Measurements from ENCODE around the gene EVX2.

EVX2 gene

DNA sequence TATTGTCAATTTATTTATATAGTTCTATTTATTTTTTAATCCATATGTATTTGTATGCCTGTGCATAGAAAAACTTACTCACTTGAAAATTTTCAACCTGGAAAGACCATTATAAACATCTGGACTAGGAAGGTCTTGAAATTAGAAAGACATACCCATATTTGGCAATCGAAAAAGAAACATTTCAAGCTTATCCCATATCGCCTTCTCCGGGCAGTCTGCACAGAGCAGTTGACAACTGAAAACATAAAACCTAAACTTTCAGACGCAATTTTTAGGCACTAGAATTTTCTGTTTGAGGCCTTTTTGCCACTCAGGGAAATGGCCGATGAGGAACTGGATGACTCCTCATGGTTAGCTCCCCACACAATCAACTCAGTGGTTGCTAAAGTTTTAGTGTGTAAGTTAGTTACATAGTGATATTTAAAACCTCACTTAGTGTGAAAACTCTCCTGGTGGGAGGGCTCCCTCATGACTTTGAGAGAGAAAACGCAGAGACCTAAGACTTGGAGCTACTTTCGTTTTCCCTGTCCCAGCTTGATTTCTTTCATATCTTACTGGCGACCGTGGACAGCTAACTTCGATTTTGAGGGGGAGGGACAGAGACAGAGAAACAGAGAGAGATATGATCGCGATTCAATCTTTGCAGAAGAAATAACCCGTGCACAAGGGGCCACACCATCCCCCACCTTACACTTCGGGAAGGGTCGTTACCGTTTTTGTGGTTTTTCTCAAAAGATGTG is 12.7 kb upstream of the EVX2 start:
- DNase-seq (ENCODE audit: low spot score), result no peak

DNA sequence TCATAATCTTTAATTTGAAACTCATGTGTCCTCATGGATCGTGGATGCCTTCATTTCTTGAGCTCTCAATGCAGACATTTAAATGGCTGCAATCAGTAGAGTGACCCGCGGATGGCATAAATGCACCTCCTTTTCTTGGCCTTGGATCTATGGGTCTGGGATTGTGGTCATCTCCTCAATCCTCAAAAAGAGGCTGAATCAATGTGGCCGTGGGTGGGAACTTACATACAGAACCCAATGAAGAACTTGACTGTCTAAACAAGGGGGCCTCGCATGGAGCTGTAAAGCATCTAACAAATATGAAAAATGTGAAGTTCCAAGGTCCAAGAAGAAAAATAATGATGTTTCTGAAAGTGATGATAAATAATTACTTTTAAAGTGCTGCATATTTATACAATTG is 11.7 kb upstream of the EVX2 start:
- DNase-seq (ENCODE audit: low spot score), result no peak

DNA sequence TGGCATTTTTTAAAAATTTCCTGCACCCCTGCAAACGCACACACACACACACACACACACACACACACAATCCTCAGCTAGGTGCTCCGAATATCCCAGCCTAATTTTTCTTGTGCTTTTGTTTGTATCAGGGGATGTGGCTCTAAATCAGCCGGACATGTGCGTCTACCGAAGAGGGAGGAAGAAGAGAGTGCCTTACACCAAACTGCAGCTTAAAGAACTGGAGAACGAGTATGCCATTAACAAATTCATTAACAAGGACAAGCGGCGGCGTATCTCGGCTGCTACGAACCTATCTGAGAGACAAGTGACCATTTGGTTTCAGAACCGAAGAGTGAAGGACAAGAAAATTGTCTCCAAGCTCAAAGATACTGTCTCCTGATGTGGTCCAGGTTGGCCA is 10.6 kb upstream of the EVX2 start:
- no peak for DNase-seq (ENCODE audit: low spot score)

DNA sequence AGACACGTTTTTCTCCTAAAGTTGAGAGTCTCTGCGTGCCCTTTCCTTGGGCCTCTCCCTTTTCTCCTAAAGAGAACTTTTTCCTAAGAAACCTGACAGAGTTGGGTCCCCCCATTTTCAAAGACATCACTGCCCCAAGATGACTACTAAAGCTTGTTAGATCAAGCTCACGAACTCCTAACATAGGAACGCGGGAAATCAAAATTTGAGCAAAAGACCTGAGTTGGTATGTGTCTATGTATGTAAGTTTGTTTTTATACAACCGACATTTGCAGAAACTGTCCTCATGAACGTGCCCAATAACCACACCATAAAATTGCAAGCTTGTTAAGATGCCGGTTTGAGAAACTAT is 10.1 kb upstream of the EVX2 start:
- no peak for DNase-seq (ENCODE audit: low spot score)

DNA sequence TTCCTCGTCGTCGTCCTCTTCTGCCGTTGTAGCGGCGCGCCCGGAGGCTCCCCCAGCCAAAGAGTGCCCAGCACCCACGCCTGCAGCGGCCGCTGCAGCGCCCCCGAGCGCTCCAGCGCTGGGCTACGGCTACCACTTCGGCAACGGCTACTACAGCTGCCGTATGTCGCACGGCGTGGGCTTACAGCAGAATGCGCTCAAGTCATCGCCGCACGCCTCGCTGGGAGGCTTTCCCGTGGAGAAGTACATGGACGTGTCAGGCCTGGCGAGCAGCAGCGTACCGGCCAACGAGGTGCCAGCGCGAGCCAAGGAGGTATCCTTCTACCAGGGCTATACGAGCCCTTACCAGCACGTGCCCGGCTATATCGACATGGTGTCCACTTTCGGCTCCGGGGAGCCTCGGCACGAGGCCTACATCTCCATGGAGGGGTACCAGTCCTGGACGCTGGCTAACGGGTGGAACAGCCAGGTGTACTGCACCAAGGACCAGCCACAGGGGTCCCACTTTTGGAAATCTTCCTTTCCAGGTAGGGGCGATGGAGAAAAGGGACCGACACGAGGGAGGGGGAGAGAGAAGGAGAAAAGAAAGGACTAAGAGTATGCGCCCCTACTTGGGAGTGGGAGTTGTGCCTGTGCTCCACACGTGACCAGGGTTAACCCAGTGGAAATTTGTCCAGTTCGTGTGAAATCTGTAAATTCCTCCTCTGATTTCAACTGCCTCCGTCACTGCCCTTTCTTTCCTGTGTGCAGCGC is 9.6 kb upstream of the EVX2 start:
- no peak for DNase-seq (ENCODE audit: low spot score)

DNA sequence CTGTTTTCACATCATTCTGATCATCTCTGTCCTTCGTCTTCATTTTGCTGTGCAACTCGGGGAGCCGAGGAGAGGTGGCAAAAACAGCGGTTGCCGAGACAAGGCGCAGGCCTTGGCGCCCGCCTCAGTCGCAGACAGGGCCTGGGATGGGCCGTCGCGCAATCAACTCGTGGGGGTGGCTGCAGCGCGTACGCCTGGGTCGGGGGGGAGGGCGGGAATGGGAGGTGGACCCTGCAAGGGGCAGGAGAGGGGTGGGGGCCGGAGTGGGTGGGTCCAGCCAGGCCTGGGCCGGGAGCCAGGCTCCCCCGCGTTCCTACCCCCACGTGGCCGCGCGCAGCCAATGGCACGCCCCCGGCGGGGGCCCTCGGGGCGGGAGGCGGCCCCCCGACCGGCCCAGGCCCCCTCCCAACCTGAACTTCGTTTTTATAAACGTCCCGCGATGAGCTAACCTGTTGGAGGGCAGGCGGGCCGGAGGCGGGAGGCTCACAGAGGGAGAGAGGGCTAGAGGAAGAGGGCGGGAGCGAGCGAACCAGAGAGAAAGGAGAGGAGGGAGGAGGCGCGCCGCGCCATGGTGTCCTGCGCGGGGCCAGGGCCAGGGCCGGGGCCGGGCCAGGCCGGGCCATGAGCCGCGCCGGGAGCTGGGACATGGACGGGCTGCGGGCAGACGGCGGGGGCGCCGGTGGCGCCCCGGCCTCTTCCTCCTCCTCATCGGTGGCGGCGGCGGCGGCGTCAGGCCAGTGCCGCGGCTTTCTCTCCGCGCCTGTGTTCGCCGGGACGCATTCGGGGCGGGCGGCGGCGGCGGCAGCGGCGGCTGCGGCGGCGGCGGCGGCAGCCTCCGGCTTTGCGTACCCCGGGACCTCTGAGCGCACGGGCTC is 8.7 kb upstream of the EVX2 start, which contains the start of gene HOXD13:
Gene HOXD13 (plus strand): TSS at position 452 of the 875 bp plus-strand sequence. CDS start 170 bp downstream, at position 622.
- DNase-seq (ENCODE audit: low spot score), result no peak

DNA sequence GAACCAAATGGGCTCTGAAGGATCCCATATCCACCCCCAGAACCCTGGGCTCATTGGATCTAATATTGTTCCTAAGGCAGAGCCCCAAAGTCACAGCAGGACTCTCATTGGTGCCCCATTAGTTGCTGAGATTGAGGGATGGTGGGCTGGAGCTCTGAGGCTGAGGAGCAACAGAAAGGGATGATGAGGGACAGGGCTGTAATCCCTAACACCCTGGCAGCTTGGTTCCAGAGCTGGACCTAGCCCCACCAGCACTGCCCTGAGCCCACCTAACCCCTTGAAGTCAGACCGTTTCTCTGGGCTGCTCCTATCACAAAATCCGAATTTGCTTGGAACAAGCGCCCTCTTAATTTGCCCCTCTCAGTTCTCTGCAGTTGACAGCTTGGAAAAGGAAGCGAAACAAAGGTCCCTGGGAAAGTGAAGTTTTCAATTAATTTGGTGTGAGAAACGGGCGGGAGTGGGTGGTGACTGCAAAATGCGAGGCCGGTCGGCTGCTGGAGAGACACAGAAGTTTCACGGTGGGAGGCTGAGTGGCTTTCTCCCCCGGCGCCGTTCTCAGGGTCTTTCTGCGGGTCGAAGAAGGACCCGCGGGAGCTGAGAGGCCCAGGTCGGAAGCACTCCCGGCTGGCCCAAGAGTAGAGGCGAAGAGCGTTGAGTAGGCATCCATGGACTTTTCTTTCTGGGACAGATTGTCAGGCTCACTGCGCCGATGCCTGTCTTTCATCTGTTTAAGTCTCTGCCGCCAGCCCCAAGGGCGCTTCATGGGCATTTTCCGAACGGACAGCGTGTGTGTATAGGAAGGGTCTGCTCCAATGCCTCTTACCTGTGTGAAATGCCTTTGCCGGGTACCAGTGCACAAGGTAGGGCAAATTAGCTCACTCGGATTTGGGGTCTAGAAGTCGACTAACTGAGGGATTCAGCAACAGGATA is 7.8 kb upstream of the EVX2 start:
- no peak for DNase-seq (ENCODE audit: low spot score)

DNA sequence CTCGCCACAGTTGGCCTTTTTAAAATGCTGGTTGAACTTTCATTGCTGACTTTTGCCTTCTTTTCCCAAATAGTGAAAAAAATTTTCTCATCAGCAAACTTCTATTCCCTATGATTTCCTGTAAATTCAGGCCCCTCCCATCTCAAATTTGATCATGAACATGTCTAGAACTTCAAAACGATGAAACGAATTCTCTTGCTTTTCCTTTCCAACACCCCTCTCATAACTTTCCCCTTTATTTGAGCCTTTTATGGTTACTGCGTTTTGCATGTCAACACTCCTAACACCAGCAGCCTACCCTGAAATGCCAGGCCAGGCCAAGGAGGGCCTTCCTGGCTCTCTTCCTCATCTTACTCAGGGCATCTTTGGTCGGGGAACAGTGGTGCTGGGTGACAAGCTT is 7.1 kb upstream of the EVX2 start:
- DNase-seq (ENCODE audit: low spot score), result no peak

DNA sequence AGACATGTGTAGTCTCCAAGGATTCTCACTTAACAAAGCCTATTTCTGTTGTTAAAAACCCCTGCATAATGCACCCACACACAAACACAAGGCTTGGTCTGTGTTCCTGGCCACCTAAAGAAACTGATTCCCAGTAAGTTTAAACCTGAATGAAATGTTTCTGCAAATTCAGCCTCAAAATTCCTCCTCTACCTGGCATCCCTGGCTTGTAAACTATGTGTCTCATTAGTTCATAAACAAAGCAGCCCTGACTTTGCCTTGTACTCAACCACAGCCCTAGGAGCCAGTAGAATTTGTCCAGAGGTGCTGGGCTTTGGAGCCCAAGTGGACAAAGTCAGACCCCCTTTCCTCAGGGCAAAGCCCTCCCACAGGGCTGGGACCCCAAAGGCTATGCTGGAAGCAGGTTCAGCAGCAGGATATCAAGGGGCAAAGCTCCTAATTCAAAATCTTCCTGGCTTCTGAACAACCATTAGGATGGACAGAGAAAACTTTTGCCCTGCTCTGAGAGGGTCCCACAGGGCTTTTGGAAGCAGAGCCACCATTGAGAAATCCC is 6.2 kb upstream of the EVX2 start:
- no peak for DNase-seq (ENCODE audit: low spot score)

DNA sequence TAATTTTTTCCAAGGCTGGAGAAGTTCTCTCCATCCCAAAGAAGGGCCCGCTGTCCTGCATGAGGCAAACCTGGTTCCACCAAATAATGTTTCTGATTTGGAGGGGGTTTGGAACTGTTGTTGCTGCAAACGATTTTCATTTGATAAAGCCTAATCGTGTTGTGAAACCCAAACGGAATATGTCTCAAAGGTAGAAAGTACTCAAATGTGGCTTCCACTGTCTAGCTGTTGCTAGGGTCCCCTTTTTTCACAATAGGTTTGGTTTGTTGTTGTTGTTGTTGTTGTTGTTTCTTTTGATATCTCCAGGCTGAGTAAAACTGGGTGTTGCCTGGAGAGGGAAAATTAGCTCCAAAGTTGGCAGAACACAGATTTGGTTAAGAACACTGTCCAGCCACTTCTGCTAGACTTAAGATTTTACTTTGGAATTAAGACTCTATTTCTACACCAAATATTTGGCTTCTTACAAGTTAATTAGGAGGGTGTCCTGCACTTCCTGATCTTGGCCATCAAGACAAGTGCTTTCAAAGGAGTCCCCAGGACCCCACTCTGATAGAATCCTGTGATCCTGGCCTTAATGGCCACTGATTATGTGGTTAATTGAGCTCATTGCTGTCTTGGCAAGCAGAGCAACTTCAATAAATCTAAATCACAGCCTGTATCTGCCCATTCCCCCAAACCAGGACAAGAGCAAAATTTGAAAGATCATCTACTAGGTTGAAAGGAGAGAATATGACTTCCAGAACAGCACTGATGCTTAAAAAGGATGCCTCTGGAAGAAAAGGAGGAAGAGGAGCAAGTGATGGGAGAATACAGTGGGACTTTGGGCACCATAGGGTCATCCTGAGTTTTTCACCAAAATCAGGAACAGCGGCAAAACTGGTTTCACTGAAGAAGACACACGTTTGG is 5.4 kb upstream of the EVX2 start:
- no peak for DNase-seq (ENCODE audit: low spot score)

DNA sequence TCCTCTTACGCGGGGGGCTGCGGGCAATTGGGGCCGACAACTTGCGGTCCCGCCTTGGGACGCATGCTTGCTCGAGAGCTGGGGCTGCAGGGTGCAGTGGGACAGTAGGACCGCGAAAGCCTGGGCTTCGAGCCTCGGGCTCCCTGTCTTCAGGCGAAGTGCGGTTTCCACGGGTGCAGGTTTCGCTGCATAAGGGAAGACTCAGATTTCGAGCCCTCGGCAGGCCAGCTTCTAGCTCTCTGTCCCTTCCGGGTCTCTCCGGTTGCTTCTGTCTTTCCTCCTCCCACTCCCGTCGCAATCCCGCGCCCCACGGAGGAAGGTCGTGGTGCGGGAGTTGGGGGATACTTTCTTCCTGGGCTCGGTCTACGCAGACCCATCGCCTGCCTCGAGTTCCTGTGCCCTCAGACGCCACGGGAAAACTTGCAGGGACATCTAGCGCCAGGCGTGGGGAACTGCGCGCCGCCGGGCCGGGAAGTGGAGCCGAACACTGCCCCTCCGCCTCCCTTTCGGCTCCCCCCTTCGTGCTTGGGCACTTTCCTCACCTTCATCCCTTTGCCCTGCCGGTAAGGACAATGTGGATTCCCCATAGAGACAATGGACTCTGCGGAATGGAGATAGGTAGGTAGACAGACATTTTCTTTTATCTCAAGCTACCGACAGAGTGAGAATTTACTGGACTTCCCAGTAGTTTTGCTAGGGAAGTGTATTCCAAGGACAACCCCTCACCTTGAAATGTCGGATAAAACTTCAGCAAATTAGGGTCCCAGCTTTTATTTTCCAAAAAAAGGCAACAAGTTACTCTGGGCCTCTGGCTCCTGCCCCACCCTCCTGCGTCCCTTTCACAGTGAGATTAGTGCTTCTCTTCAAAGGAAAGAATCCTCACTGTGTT is 4.5 kb upstream of the EVX2 start:
- peak; percentile 72 for DNase-seq (ENCODE audit: low spot score)

DNA sequence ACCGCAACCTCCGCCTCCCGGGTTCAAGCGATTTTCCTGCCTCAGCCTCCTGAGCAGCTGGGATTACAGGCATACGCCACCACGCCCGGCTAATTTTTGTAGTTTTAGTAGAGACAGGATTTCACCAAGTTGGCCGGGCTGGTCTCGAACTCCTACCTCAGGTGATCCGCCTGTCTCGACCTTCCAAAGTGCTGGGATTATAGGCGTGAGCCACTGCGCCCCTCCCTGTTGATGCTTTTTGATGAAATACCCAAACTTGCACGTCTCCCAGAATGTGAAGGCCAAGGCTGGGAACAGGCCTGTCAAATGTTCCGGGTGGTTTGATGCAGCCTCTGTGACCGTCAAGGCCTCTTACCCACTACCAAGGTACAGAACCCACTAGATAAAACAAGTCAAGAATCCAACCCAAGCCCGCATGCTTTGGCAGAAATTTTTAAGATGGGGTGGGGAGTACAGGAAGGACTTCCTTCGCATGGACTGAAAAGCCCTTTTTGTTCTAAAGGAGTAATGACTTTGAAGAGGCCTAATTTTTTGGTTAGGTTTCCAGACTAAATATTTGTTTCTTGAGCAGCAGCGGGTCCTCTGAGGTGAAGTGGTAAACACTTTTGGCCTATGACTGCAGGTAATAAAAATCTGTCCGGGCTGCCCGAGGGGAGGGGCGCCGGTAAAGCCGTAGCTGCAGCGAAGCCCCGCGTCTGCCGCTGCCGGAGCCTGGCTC is 3.7 kb upstream of the EVX2 start:
- no peak for DNase-seq (ENCODE audit: low spot score)

DNA sequence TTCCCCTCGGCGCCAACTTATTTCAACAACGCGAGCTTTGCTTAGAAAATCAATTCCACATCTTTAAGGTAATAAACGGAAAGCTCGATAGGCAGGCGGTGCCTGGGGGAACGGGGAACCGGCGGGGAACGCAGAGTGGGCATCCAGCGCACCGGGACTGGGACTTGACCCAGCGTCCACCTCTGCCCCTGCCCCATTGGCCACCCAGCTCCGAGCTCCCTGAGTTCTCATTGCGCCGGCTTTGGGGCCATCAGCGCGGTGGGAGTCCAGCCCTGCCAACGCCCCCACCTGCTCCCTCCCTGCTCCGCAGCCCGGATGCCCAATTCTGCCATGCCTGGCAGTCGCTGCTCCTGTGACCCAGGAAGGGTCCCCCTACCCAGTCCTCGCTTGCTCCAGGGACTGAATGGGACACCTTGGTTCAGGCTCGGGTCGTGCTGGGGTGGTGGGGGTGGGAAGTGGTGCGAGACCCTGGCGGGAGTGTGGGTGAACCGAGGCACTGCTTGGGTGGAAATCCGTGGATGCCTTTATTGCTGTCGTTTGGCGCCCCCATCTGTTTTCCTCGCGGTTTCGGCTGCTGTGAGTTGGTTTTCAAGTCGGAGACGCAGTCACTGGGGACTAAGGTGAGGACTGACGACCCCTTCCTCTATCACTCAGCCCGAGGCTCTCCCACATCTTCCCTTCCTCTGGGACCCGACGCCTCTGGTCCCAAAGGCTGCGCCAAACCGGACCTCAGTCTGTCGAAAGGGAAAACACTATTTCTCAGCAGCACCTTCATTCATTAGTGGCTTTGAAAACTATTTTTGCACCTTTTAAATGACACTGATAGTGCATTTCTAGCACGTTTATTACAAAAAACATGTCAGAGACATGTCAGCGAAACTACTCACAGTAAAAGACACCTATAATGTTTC is 2.4 kb upstream of the EVX2 start:
- peak; percentile 40 for DNase-seq (ENCODE audit: low spot score)

DNA sequence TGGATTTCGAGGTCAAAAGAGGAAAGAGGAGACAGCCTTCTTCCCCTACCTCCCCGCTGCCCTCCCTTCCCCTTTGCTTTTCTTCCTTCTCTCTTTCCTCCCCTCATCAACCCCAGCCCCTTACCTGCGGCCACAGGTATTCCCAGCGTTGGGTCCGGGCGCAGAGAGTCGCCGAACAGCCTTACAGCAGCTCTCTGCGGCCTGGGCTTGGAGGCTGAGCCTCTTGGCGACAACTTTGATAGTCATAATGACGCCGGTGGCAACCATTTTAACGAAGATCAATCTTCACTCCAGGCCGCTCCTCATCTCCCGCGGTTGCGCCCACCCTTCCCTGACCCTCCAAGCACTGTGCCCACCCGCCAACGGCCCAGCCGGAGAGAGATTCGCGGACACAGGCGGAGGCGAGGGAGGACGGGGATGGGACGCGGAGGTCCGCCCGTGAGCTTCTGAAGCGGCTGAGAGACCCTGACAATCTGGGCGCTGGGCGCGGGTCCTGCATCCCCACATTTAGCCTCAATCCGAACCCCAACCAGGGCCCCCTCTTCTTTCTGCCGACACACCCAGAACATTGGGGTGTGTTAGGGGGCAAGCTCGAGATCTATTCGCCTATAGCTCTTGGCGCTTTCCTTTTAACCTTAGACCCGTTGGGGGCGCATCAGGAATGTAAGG is 1.5 kb upstream of the EVX2 start:
- DNase-seq (ENCODE audit: low spot score), result no peak

DNA sequence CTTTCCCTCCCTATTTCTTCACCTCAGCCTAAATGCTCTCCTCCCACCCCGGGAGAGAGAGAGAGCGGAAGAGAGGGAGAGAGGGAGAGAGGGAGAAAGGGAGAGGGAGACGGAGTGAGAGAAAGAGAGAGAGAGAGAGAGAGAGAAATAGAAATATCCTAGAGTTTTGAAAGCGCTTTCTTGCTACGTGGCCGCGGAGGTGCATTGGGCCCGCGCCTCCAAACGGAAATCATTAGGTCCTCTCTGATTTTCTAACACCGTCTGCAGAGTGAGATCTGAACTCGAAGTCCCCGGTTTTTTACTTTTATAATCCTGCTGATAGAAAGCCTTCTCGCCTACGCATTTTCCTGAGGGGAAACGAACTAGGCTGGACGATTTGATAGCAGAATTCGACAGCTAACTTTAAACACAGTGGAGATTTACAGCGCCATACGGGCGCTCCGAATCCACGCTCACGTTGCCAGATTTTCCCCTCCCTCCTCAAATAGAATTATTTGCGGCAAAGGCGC is 903 bp upstream of the EVX2 start:
- DNase-seq (ENCODE audit: low spot score), result no peak
